WTC11 (cell line): ENCODE measurements around the gene FLRT1. TPM values are rescaled to one million over a fixed set of nuclear protein-coding genes. Genes with fewer than 3 reads are reported as not detected.

Source experiments
- ATAC-seq: fragments of 200-7000 bp; cut with Tn5 transposase; 2 replicates; pipeline ENCODE4 v1.10.0; 2021; ENCODE audit warnings: mild to moderate bottlenecking, moderate library complexity
- CTCF ChIA-PET: fragments of 300-600 bp; sonication (Branson Sonifier 250); formaldehyde crosslinking; loops from one replicate; lab custom pipeline; 2021; ENCODE audit warnings: antibody characterized with exemption; lab: Charles Lee
- POLR2A ChIA-PET: fragments of 350-600 bp; sonication (Branson Sonifier 250); formaldehyde crosslinking; loops from one replicate; lab custom pipeline; 2021; ENCODE audit warnings: antibody characterized with exemption; lab: Charles Lee
- DNase-seq: peaks from one replicate; pipeline ENCODE4 v3.0.0; 2021; ENCODE audit warnings: low spot score
- H3K27ac Mint-ChIP-seq: 2 replicates; pipeline ENCODE4 v1.8.0; 2021; ENCODE audit warnings: mixed read lengths
- H3K27me3 Mint-ChIP-seq: 2 replicates; pipeline ENCODE4 v1.8.0; 2021; ENCODE audit warnings: low read depth, mild to moderate bottlenecking, moderate library complexity, mixed read lengths
- H3K36me3 Mint-ChIP-seq: 2 replicates; pipeline ENCODE4 v1.8.0; 2021; ENCODE audit warnings: mixed read lengths
- H3K4me1 Mint-ChIP-seq: 2 replicates; pipeline ENCODE4 v1.8.0; 2022; ENCODE audit warnings: mixed read lengths
- H3K4me3 Mint-ChIP-seq: 2 replicates; pipeline ENCODE4 v1.8.0; 2021; ENCODE audit warnings: mild to moderate bottlenecking, moderate library complexity, mixed read lengths
- H3K9me3 Mint-ChIP-seq: 2 replicates; pipeline ENCODE4 v1.8.0; 2021; ENCODE audit warnings: mixed read lengths
- CREB1 ChIP-seq: sonication (generic); formaldehyde crosslinking; IDR thresholded peaks from 2 replicates; pipeline ENCODE4 v1.8.0; 2023; ENCODE audit warnings: mild to moderate bottlenecking, missing genetic modification reagents
- FOXP1 ChIP-seq: sonication (generic); formaldehyde crosslinking; IDR thresholded peaks from 2 replicates; pipeline ENCODE4 v1.8.0; 2022; ENCODE audit warnings: missing genetic modification reagents, mild to moderate bottlenecking, moderate library complexity, borderline replicate concordance
- MYBL2 ChIP-seq: sonication (generic); formaldehyde crosslinking; IDR thresholded peaks from 2 replicates; pipeline ENCODE4 v1.8.1; 2023; ENCODE audit warnings: mild to moderate bottlenecking, moderate library complexity, missing genetic modification reagents
- TP53 ChIP-seq: sonication (generic); formaldehyde crosslinking; IDR thresholded peaks from 2 replicates; pipeline ENCODE4 v1.8.1; 2023; ENCODE audit warnings: mild to moderate bottlenecking, missing genetic modification reagents
- ZNF121 ChIP-seq: sonication (generic); formaldehyde crosslinking; IDR thresholded peaks from 2 replicates; pipeline ENCODE4 v1.8.0; 2023; ENCODE audit warnings: missing genetic modification reagents
- ZNF232 ChIP-seq: sonication (generic); formaldehyde crosslinking; IDR thresholded peaks from 2 replicates; pipeline ENCODE4 v1.8.0; 2022; ENCODE audit warnings: mild to moderate bottlenecking, missing genetic modification reagents
- total RNA-seq: library from RNA; stranded (reverse); gene quantifications from 3 replicates; pipeline ENCODE4 v1.2.3, GENCODE V29; 2021
- TF ChIP-seq, protein P1 (sequence below): fragments of 250-450 bp; sonication (Bioruptor Pico); IDR thresholded peaks from 2 replicates; pipeline ENCODE4 v1.9.0; 2021; ENCODE audit warnings: moderate library complexity, mild to moderate bottlenecking, inconsistent platforms, borderline replicate concordance
- TF ChIP-seq, protein P2 (sequence below): fragments of 200-600 bp; IDR thresholded peaks from 2 replicates; pipeline ENCODE4 v1.8.0; 2022; ENCODE audit warnings: antibody characterized with exemption
- TF ChIP-seq, protein P3 (sequence below): sonication (generic); formaldehyde crosslinking; IDR thresholded peaks from 2 replicates; pipeline ENCODE4 v1.8.0; 2023; ENCODE audit warnings: missing genetic modification reagents
- TF ChIP-seq, protein P4 (sequence below): sonication (generic); formaldehyde crosslinking; conservative IDR thresholded peaks from 2 replicates; pipeline ENCODE4 v1.8.1; 2023; ENCODE audit warnings: mild to moderate bottlenecking, low read depth, missing genetic modification reagents, moderate library complexity
- TF ChIP-seq, protein P5 (sequence below): sonication (generic); formaldehyde crosslinking; IDR thresholded peaks from 2 replicates; pipeline ENCODE4 v1.8.0; 2022; ENCODE audit warnings: mild to moderate bottlenecking, missing genetic modification reagents
- TF ChIP-seq, protein P6 (sequence below): sonication (generic); formaldehyde crosslinking; IDR thresholded peaks from 2 replicates; pipeline ENCODE4 v1.8.0; 2022; ENCODE audit warnings: mild to moderate bottlenecking, missing genetic modification reagents
- TF ChIP-seq, protein P7 (sequence below): sonication (generic); formaldehyde crosslinking; IDR thresholded peaks from 2 replicates; pipeline ENCODE4 v1.8.0; 2022; ENCODE audit warnings: mild to moderate bottlenecking, missing genetic modification reagents
- TF ChIP-seq, protein P8 (sequence below): sonication (generic); formaldehyde crosslinking; IDR thresholded peaks from 2 replicates; pipeline ENCODE4 v1.8.1; 2023; ENCODE audit warnings: mild to moderate bottlenecking, missing genetic modification reagents, moderate library complexity
- TF ChIP-seq, protein P9 (sequence below): sonication (generic); formaldehyde crosslinking; IDR thresholded peaks from 2 replicates; pipeline ENCODE4 v1.8.1; 2023; ENCODE audit warnings: mild to moderate bottlenecking, missing genetic modification reagents
- TF ChIP-seq, protein P10 (sequence below): fragments of 250-450 bp; sonication (Bioruptor Pico); conservative IDR thresholded peaks from 2 replicates; pipeline ENCODE4 v1.9.0; 2021; ENCODE audit warnings: mild to moderate bottlenecking

The FLRT1 gene
- total RNA-seq, 1 experiment from 2014 or later = 0.20 TPM

DNA sequence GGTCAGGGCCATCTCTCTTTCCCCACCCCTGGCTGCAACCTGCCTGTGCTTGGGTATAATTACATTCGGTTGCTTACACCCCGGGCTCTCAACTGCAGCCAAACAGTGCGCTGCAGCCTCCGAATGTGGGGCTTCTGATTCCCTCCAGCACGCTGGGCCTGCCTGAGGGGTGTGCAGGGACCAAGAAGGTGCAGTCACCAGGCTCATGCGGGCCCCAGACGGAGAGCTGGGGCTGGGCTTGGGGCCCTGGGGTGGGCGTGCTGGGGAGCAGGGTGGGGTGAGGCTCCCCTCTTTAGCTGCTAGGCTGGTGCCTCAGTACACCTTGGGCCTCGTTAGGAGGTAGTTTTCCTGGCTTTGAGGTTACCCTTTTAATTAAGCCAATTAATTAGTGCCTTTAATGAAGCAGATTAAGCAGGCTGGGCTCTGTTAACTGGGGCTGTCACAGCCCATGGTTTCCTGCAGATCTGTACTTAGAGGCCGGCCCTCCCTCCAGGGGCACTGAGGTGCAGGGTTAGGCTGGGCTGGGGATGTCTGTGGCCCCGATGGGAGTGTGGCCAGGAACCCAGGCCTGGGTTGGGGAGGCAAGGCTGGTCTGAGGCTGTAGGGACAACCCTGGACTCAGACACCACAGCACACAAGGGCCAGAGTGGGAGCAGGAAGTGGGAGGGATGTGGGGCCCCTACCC is 17.3 kb downstream of the FLRT1 start:
- peak; percentile 17 for ATAC-seq
- no peak overlapping the region for H3K27ac Mint-ChIP-seq
- CTCF ChIA-PET = interaction anchor here (1.0 to 3.8 kb wide), 5 partner anchors 12 to 96 kb away, joined by 4 to 16 read pairs (median 12); no protein-coding TSS in a partner anchor
- H3K4me1 Mint-ChIP-seq = peaks cover 29% of the 10 kb centered on the region
- no peaks in the 10 kb centered on the region for H3K36me3 Mint-ChIP-seq
- TF ChIP-seq ZNF232 (CRISPR knock-in tag) (no peak), ZNF121 (CRISPR knock-in tag) (peak; percentile 80)
- TF ChIP-seq, protein P1, sequence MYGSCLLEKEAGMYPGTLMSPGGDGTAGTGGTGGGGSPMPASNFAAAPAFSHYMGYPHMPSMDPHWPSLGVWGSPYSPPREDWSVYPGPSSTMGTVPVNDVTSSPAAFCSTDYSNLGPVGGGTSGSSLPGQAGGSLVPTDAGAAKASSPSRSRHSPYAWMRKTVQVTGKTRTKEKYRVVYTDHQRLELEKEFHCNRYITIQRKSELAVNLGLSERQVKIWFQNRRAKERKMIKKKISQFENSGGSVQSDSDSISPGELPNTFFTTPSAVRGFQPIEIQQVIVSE (CRISPR knock-in tag) = no peak
- TF ChIP-seq, all 79 proteins: peak for 1
- no peak for DNase-seq
- H3K27me3 Mint-ChIP-seq = peaks cover 88% of the 10 kb centered on the region
- no peaks in the 10 kb centered on the region for H3K9me3 Mint-ChIP-seq
- POLR2A ChIA-PET = interaction anchor here (1.0 kb wide), 2 partner anchors 12 to 252 kb away, joined by 3 read pairs; no protein-coding TSS in a partner anchor
- no peak overlapping the region for H3K4me3 Mint-ChIP-seq

DNA sequence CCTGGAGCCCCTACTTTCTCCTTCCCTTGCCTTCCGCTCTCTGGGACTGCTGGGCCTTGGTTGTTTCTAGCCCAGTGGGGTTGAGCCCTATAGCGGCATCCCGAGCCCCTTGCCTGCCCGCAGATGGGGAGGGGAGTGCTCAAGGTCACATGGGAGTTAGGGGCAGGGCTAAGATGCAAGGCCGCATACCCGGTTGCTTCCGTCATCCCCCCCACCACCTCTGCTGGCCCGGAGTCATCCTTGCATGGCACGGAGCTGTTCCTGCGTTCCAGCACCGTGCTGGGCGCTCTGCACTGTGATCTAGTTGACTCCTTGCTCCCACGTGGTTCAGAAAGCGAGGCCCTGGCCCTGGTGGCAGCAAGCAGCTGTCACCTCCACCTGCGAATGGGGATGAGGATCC is 18.0 kb downstream of the FLRT1 start:
- H3K4me1 Mint-ChIP-seq = peaks cover 29% of the 10 kb centered on the region
- CTCF ChIA-PET = interaction anchor here (0.5 to 3.8 kb wide), 6 partner anchors 13 to 245 kb away, joined by 3 to 16 read pairs (median 8); no protein-coding TSS in a partner anchor
- H3K9me3 Mint-ChIP-seq = no peaks in the 10 kb centered on the region
- peak overlapping the region; percentile 41; the same call in 1 of the 2 replicates for H3K27ac Mint-ChIP-seq
- peaks cover 91% of the 10 kb centered on the region for H3K27me3 Mint-ChIP-seq
- POLR2A ChIA-PET = interaction anchor here (0.5 to 1.0 kb wide), 4 partner anchors 12 to 1389 kb away, joined by 3 read pairs; no protein-coding TSS in a partner anchor
- peak; percentile 55; the same call in 1 of the 2 replicates for TF ChIP-seq FOXP1 (CRISPR knock-in tag)
- TF ChIP-seq, protein P2, sequence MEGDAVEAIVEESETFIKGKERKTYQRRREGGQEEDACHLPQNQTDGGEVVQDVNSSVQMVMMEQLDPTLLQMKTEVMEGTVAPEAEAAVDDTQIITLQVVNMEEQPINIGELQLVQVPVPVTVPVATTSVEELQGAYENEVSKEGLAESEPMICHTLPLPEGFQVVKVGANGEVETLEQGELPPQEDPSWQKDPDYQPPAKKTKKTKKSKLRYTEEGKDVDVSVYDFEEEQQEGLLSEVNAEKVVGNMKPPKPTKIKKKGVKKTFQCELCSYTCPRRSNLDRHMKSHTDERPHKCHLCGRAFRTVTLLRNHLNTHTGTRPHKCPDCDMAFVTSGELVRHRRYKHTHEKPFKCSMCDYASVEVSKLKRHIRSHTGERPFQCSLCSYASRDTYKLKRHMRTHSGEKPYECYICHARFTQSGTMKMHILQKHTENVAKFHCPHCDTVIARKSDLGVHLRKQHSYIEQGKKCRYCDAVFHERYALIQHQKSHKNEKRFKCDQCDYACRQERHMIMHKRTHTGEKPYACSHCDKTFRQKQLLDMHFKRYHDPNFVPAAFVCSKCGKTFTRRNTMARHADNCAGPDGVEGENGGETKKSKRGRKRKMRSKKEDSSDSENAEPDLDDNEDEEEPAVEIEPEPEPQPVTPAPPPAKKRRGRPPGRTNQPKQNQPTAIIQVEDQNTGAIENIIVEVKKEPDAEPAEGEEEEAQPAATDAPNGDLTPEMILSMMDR = no peak
- TF ChIP-seq, protein P3, sequence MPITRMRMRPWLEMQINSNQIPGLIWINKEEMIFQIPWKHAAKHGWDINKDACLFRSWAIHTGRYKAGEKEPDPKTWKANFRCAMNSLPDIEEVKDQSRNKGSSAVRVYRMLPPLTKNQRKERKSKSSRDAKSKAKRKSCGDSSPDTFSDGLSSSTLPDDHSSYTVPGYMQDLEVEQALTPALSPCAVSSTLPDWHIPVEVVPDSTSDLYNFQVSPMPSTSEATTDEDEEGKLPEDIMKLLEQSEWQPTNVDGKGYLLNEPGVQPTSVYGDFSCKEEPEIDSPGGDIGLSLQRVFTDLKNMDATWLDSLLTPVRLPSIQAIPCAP (CRISPR knock-in tag) = no peak
- TF ChIP-seq, protein P4, sequence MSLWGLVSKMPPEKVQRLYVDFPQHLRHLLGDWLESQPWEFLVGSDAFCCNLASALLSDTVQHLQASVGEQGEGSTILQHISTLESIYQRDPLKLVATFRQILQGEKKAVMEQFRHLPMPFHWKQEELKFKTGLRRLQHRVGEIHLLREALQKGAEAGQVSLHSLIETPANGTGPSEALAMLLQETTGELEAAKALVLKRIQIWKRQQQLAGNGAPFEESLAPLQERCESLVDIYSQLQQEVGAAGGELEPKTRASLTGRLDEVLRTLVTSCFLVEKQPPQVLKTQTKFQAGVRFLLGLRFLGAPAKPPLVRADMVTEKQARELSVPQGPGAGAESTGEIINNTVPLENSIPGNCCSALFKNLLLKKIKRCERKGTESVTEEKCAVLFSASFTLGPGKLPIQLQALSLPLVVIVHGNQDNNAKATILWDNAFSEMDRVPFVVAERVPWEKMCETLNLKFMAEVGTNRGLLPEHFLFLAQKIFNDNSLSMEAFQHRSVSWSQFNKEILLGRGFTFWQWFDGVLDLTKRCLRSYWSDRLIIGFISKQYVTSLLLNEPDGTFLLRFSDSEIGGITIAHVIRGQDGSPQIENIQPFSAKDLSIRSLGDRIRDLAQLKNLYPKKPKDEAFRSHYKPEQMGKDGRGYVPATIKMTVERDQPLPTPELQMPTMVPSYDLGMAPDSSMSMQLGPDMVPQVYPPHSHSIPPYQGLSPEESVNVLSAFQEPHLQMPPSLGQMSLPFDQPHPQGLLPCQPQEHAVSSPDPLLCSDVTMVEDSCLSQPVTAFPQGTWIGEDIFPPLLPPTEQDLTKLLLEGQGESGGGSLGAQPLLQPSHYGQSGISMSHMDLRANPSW = no peak
- TF ChIP-seq, protein P5, sequence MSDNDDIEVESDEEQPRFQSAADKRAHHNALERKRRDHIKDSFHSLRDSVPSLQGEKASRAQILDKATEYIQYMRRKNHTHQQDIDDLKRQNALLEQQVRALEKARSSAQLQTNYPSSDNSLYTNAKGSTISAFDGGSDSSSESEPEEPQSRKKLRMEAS = no peak
- TF ChIP-seq CREB1 (CRISPR knock-in tag) = no peak
- TF ChIP-seq, protein P6, sequence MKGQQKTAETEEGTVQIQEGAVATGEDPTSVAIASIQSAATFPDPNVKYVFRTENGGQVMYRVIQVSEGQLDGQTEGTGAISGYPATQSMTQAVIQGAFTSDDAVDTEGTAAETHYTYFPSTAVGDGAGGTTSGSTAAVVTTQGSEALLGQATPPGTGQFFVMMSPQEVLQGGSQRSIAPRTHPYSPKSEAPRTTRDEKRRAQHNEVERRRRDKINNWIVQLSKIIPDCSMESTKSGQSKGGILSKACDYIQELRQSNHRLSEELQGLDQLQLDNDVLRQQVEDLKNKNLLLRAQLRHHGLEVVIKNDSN (CRISPR knock-in tag) = peak; percentile 77; the same call in 1 of the 2 replicates
- TF ChIP-seq, protein P7, sequence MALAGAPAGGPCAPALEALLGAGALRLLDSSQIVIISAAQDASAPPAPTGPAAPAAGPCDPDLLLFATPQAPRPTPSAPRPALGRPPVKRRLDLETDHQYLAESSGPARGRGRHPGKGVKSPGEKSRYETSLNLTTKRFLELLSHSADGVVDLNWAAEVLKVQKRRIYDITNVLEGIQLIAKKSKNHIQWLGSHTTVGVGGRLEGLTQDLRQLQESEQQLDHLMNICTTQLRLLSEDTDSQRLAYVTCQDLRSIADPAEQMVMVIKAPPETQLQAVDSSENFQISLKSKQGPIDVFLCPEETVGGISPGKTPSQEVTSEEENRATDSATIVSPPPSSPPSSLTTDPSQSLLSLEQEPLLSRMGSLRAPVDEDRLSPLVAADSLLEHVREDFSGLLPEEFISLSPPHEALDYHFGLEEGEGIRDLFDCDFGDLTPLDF = no peak
- TF ChIP-seq, protein P8, sequence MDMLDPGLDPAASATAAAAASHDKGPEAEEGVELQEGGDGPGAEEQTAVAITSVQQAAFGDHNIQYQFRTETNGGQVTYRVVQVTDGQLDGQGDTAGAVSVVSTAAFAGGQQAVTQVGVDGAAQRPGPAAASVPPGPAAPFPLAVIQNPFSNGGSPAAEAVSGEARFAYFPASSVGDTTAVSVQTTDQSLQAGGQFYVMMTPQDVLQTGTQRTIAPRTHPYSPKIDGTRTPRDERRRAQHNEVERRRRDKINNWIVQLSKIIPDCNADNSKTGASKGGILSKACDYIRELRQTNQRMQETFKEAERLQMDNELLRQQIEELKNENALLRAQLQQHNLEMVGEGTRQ (CRISPR knock-in tag) = peak; percentile 82
- no peak for TF ChIP-seq TP53
- TF ChIP-seq MYBL2 = no peak
- TF ChIP-seq, protein P9, sequence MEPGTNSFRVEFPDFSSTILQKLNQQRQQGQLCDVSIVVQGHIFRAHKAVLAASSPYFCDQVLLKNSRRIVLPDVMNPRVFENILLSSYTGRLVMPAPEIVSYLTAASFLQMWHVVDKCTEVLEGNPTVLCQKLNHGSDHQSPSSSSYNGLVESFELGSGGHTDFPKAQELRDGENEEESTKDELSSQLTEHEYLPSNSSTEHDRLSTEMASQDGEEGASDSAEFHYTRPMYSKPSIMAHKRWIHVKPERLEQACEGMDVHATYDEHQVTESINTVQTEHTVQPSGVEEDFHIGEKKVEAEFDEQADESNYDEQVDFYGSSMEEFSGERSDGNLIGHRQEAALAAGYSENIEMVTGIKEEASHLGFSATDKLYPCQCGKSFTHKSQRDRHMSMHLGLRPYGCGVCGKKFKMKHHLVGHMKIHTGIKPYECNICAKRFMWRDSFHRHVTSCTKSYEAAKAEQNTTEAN (CRISPR knock-in tag) = no peak
- TF ChIP-seq, protein P10, sequence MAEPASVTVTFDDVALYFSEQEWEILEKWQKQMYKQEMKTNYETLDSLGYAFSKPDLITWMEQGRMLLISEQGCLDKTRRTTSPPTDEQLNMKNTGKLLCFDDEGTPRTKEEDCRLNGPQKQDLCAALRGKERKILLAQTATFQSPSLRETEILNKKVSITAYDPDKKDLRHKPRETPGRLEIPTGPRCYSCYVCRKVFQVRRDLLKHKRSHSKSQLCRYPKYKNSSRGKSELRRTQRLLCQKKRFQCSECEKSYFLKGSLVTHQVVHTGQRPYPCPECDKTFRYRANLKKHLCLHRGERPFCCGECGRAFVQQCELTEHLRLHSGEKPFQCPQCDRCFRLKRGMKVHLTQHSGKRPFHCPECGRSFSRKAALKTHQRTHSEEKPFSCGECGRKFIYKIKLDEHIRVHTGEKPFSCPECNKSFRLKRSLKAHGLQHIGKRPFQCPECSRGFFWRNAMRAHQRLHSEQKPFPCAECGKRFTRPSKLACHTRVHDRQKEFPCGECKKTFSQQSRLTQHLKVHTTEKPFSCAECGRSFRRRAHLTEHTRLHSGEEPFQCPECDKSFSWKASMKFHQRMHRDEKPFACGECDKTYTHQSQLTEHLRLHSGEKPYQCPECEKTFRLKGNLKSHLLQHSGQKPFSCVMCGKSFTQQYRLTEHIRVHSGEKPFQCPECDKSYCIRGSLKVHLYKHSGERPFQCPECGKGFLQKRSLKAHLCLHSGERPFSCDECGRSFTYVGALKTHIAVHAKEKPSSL = no peak
- ATAC-seq (peak; percentile 91), DNase-seq (peak; percentile 74)
- no peaks in the 10 kb centered on the region for H3K36me3 Mint-ChIP-seq
- H3K4me3 Mint-ChIP-seq = no peak overlapping the region
